ENCODE data around the gene NPAS3. TPM values are rescaled to one million over a fixed set of nuclear protein-coding genes. Genes with fewer than 3 reads are reported as not detected.

Gene NPAS3
- total RNA-seq, 4 donors from 2014 or later, result 1.9 to 10.6 (median 2.2) TPM

DNA sequence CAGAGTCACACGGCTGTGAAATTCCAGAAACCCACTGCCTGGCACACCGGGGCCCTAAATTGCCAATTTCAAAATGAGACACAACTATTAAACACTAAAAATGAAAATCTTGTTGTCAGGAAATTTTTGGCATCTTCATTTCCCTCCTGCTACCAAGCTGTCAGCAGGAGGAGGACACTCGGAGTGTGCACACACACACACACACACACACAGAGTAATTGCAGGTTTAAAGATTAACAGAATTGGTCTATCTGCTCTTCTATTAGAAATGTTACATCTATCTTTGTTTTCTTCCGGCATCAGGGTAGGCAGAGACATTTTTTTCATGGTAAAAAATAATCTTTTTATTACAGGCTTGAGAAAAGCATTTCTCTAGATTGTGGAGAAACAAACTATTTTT, 698.0 kb downstream of the NPAS3 start:
- TF ChIP-seq, protein P1, sequence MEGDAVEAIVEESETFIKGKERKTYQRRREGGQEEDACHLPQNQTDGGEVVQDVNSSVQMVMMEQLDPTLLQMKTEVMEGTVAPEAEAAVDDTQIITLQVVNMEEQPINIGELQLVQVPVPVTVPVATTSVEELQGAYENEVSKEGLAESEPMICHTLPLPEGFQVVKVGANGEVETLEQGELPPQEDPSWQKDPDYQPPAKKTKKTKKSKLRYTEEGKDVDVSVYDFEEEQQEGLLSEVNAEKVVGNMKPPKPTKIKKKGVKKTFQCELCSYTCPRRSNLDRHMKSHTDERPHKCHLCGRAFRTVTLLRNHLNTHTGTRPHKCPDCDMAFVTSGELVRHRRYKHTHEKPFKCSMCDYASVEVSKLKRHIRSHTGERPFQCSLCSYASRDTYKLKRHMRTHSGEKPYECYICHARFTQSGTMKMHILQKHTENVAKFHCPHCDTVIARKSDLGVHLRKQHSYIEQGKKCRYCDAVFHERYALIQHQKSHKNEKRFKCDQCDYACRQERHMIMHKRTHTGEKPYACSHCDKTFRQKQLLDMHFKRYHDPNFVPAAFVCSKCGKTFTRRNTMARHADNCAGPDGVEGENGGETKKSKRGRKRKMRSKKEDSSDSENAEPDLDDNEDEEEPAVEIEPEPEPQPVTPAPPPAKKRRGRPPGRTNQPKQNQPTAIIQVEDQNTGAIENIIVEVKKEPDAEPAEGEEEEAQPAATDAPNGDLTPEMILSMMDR (IDR thresholded peaks at IDR 0.05), result no peak
- no peak for TF ChIP-seq POLR2AphosphoS5 (IDR thresholded peaks at IDR 0.05)
- TF ChIP-seq EP300 (IDR thresholded peaks at IDR 0.05), result no peak
- Histone ChIP-seq H3K27ac (no peak overlapping the region), H3K4me1 (no peaks in the 10 kb centered on the region), H3K27me3 (no peaks in the 10 kb centered on the region), H3K9me3 (no peaks in the 10 kb centered on the region), H3K4me3 (no peak overlapping the region), H3K36me3 (no peaks in the 10 kb centered on the region)
- 86 to 93% methylated on average over 3 to 4 of the region's 4 CpGs for WGBS, 2 donors (ENCODE audit: low coverage in 1 of 2)
- ATAC-seq, result no peak

DNA sequence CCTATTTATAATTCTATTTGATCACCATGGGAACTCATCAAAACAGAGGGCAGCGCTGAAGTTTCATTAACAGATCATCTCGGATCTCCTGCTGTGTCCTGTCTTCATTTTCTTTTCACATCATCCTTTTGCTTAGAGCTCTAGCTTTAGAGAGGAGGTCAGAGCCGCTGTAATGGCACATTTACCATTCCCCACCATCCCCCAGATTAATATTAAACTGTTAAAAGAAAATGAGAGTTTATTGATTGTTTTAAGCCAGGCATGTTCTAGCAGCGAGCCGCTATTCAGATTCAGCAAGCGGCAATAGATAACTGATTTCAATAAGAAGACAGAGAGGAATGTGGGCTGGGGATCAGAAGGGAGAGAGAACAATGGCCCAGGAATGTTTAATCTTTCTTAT, 703.4 kb downstream of the NPAS3 start:
- WGBS, 2 donors (ENCODE audit: low coverage in 1 of 2), result 68 to 78% methylated on average over 6 of the region's 6 CpGs
- ATAC-seq, result no peak
- Histone ChIP-seq H3K4me1 (no peaks in the 10 kb centered on the region), H3K4me3 (no peak overlapping the region), H3K27ac (no peak overlapping the region), H3K9me3 (no peaks in the 10 kb centered on the region), H3K36me3 (no peaks in the 10 kb centered on the region), H3K27me3 (no peaks in the 10 kb centered on the region)
- TF ChIP-seq, protein P1 (IDR thresholded peaks at IDR 0.05), result no peak
- TF ChIP-seq EP300 (IDR thresholded peaks at IDR 0.05) (no peak), POLR2A (IDR thresholded peaks at IDR 0.05) (no peak), POLR2AphosphoS5 (IDR thresholded peaks at IDR 0.05) (no peak)

DNA sequence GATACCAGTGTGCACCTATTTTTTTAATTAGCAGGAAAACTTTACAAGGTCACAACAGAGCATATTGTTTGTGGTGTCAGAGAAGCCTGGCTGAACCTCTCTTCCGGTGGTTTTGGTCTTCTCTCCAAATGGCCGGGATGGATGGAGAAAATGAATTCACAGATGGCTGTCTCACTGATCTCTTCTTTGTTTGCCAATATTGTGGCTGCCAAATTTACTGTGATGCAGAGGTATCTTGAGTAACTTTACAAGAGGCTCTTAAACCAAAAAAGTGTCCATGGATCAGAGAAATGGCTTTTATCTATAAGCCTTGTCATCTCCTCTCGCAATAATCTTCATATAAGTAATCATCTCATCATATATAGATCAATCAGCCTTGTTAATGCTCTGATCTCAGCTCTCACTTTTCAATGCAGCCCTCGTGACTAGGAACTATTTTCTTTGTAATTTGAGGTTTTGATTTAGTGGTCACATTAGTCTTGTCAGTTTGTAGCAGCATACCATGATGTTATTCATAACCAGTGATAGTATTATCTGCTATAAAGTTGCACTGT, 704.1 kb downstream of the NPAS3 start:
- WGBS, 2 donors (ENCODE audit: low coverage in 1 of 2), result 67 to 71% methylated on average over 1 to 4 of the region's 4 CpGs
- Histone ChIP-seq H3K9me3 (no peaks in the 10 kb centered on the region), H3K36me3 (no peaks in the 10 kb centered on the region), H3K27ac (no peak overlapping the region), H3K4me1 (no peaks in the 10 kb centered on the region), H3K27me3 (no peaks in the 10 kb centered on the region), H3K4me3 (no peak overlapping the region)
- TF ChIP-seq, protein P1 (IDR thresholded peaks at IDR 0.05), result no peak
- TF ChIP-seq EP300 (IDR thresholded peaks at IDR 0.05) (no peak), POLR2A (IDR thresholded peaks at IDR 0.05) (no peak), POLR2AphosphoS5 (IDR thresholded peaks at IDR 0.05) (no peak)
- no peak for ATAC-seq

DNA sequence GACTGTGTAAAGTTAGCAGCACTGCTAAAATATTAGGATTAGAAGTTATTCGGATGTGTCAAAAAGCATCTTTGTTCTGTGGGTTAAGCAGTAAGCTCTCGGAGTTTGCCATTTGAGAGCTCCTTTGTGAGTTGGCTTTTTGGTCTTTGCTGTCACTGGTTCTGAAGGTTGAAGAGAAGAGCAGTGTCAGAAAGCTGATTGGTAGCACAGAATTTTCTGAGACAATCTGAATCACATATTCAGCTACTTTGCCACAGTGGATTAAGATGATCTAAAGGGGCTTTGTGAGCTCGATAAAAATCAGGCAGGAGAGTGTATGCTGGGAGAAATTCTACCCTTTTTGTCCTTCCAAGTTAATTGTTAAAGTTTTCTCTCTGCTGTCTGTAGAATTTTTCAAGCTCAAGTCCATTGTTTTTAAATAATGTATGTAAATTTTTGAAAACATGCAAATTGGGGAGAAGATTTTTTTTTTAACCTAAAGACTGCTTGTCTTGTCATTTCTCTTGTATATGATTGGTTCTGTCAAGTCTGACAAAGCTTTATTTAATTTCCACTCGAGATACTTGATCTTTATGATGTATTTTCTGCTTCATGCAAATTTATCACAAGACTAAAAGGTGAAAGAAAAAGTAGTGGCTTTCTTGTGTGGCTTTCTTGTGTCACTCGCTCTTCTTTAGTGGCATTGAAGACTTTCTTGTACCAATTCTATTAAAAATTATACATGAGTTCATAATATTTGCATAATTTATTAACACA, 704.9 kb downstream of the NPAS3 start:
- no peak for ATAC-seq
- 69 to 71% methylated on average over 5 of the region's 5 CpGs for WGBS, 2 donors (ENCODE audit: low coverage in 1 of 2)
- no peak overlapping the region for H3K4me3 ChIP-seq
- no peaks in the 10 kb centered on the region for H3K9me3 ChIP-seq
- no peaks in the 10 kb centered on the region for H3K4me1 ChIP-seq
- H3K36me3 ChIP-seq, result no peaks in the 10 kb centered on the region
- no peaks in the 10 kb centered on the region for H3K27me3 ChIP-seq
- no peak for TF ChIP-seq EP300 (IDR thresholded peaks at IDR 0.05)
- TF ChIP-seq, protein P1 (IDR thresholded peaks at IDR 0.05), result no peak
- no peak for TF ChIP-seq POLR2A (IDR thresholded peaks at IDR 0.05)
- no peak for TF ChIP-seq POLR2AphosphoS5 (IDR thresholded peaks at IDR 0.05)
- H3K27ac ChIP-seq, result no peak overlapping the region
